NB4 (cell line): ENCODE data around the gene WDR81.

ENCODE experiments used
- POLR2A ChIP-seq: IDR thresholded peaks from 2 replicates; pipeline ENCODE4 v1.6.1; 2011; ENCODE audit warnings: mild to moderate bottlenecking; ENCODE audit not compliant: insufficient read length; ENCODE audit errors: extremely low read depth
- TF ChIP-seq, protein P1 (sequence below): IDR thresholded peaks from one replicate; pipeline ENCODE4 v1.5.1; 2012; ENCODE audit warnings: low read depth, low read length
- TF ChIP-seq, protein P2 (sequence below): IDR thresholded peaks from 2 replicates; pipeline ENCODE4 v1.6.1; 2011; ENCODE audit warnings: low read depth, low read length

DNA sequence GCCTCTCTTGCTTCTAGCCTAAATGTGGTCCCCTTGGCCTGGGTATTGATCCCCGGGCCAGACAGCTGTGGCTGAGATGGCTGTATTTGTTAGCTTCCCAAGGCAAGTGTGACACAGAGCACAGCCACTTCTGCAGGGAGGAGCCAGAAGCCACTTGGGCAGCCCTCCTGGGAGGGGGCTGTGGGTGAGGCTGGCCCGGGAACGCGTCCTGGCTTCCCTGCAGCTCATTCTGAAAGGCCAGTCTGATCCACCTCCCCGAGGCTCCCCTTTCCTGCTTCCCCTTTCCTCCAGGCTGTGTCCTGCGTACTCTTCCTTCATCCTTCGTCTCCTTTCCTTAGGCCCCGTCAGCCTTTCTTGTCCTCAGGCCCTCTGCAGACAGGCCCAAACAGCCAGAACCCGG, 26.1 kb downstream of the WDR81 start:
- TF ChIP-seq POLR2A = no peak
- TF ChIP-seq, protein P1, sequence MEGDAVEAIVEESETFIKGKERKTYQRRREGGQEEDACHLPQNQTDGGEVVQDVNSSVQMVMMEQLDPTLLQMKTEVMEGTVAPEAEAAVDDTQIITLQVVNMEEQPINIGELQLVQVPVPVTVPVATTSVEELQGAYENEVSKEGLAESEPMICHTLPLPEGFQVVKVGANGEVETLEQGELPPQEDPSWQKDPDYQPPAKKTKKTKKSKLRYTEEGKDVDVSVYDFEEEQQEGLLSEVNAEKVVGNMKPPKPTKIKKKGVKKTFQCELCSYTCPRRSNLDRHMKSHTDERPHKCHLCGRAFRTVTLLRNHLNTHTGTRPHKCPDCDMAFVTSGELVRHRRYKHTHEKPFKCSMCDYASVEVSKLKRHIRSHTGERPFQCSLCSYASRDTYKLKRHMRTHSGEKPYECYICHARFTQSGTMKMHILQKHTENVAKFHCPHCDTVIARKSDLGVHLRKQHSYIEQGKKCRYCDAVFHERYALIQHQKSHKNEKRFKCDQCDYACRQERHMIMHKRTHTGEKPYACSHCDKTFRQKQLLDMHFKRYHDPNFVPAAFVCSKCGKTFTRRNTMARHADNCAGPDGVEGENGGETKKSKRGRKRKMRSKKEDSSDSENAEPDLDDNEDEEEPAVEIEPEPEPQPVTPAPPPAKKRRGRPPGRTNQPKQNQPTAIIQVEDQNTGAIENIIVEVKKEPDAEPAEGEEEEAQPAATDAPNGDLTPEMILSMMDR = no peak
- TF ChIP-seq, protein P2, sequence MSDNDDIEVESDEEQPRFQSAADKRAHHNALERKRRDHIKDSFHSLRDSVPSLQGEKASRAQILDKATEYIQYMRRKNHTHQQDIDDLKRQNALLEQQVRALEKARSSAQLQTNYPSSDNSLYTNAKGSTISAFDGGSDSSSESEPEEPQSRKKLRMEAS = no peak
